ENCODE measurements around the gene SPAST.
"Not testable (repeated sequence)": the region's sequence is repeated elsewhere in the genome, so short reads cannot be mapped to it uniquely, and the experiment has no call there.

The SPAST gene, protein sequence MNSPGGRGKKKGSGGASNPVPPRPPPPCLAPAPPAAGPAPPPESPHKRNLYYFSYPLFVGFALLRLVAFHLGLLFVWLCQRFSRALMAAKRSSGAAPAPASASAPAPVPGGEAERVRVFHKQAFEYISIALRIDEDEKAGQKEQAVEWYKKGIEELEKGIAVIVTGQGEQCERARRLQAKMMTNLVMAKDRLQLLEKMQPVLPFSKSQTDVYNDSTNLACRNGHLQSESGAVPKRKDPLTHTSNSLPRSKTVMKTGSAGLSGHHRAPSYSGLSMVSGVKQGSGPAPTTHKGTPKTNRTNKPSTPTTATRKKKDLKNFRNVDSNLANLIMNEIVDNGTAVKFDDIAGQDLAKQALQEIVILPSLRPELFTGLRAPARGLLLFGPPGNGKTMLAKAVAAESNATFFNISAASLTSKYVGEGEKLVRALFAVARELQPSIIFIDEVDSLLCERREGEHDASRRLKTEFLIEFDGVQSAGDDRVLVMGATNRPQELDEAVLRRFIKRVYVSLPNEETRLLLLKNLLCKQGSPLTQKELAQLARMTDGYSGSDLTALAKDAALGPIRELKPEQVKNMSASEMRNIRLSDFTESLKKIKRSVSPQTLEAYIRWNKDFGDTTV

DNA sequence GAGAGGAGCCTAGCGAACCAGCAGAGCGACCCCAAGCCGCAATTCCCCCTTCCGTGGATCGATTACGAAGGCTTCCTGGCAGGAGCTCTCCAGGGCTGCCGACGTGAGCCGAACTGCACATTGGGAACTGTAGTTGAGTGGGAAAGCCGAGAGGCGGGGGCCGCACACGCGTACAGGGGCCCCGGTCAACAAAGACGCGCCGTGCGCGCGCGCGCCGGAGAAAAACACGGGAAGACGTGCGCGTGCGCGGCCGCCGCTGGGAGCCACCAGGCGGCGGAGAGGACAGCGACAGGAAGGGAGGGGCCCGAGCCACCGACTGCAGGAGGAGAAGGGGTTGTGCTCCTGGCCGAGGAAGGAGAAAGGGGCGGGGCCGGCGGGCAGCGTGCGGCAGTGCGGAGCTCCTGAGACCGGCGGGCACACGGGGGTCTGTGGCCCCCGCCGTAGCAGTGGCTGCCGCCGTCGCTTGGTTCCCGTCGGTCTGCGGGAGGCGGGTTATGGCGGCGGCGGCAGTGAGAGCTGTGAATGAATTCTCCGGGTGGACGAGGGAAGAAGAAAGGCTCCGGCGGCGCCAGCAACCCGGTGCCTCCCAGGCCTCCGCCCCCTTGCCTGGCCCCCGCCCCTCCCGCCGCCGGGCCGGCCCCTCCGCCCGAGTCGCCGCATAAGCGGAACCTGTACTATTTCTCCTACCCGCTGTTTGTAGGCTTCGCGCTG is at the start of gene SPAST:
SPAST (plus strand) TSS at position 247 of the 711 bp plus-strand sequence; CDS start at position 523, 276 bp downstream.
- Mint-ChIP-seq H3K27ac (peak within 1 kb of the TSS; percentile 91), H3K9me3 (ENCODE audit: low read depth) (no peaks in the 10 kb centered on the region), H3K36me3 (peaks cover 2% of the 10 kb centered on the region), H3K4me3 (peak within 1 kb of the TSS; percentile 97), H3K4me1 (ENCODE audit: low read depth) (peaks cover 35% of the 10 kb centered on the region), H3K27me3 (no peaks in the 10 kb centered on the region)

DNA sequence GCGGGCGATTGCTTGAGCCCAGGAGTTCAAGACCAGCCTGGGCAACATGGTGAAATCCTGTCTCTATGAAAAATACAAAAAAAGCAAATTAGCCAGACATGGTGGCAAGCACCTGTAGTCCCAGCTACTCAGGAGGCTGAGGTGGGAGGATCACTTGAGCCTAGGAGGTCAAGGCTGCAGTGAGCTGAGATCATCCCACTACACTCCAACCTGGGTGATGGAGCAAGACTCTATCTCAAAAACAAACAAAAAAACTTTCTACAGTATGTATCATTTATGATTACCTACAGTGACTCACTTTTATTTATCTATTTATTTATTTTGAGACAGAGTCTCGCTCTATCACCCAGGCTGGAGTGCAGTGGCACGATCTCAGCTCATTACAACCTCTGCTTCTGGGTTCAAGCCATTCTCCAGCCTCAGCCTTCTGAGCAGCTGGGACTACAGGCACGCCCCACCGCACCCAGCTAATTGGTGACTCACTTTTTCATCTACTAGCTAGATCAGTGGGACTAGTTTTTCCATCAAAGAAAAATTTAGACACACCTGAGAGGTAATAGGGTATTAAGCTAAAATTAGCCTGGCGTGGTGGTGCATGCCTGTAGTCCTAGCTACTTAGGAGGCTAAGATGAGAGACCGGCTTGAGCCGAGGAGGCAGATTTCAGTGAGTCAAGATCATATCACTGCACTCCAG is 44.4 kb upstream of the SPAST start:
- H3K4me3 Mint-ChIP-seq; H3K27ac Mint-ChIP-seq; H3K27me3 Mint-ChIP-seq; H3K9me3 Mint-ChIP-seq (ENCODE audit: low read depth); H3K36me3 Mint-ChIP-seq; H3K4me1 Mint-ChIP-seq (ENCODE audit: low read depth): not testable (repeated sequence)

- H3K36me3 Mint-ChIP-seq; H3K4me3 Mint-ChIP-seq; H3K27me3 Mint-ChIP-seq; H3K9me3 Mint-ChIP-seq (ENCODE audit: low read depth): not testable (repeated sequence)
- H3K4me1 Mint-ChIP-seq (ENCODE audit: low read depth), result peaks cover 29% of the 10 kb centered on the region
- peak overlapping the region; percentile 5 for H3K27ac Mint-ChIP-seq
Measured at GRCh38 chr2:32034198-32034887, 29.0 kb upstream of the SPAST start.

- no peaks in the 10 kb centered on the region for H3K36me3 Mint-ChIP-seq
- H3K4me3 Mint-ChIP-seq, result peak within 1 kb of the TSS; percentile 89
- H3K4me1 Mint-ChIP-seq (ENCODE audit: low read depth), result peaks cover 18% of the 10 kb centered on the region
- peak within 1 kb of the TSS; percentile 97 for H3K27ac Mint-ChIP-seq
- no peaks in the 10 kb centered on the region for H3K27me3 Mint-ChIP-seq
- no peaks in the 10 kb centered on the region for H3K9me3 Mint-ChIP-seq (ENCODE audit: low read depth)
Measured at GRCh38 chr2:32039447-32040219, 23.7 kb upstream of the SPAST start, which contains the start of gene DPY30. DPY30 (minus strand) TSS chr2:32039805; CDS start chr2:32039456, 349 bp downstream.

- Mint-ChIP-seq H3K36me3 (no peaks in the 10 kb centered on the region), H3K4me3 (no peak overlapping the region), H3K4me1 (ENCODE audit: low read depth) (peaks cover 13% of the 10 kb centered on the region), H3K27me3 (no peaks in the 10 kb centered on the region), H3K27ac (no peak overlapping the region), H3K9me3 (ENCODE audit: low read depth) (no peaks in the 10 kb centered on the region)
Measured at GRCh38 chr2:32043561-32043960, 19.8 kb upstream of the SPAST start.

DNA sequence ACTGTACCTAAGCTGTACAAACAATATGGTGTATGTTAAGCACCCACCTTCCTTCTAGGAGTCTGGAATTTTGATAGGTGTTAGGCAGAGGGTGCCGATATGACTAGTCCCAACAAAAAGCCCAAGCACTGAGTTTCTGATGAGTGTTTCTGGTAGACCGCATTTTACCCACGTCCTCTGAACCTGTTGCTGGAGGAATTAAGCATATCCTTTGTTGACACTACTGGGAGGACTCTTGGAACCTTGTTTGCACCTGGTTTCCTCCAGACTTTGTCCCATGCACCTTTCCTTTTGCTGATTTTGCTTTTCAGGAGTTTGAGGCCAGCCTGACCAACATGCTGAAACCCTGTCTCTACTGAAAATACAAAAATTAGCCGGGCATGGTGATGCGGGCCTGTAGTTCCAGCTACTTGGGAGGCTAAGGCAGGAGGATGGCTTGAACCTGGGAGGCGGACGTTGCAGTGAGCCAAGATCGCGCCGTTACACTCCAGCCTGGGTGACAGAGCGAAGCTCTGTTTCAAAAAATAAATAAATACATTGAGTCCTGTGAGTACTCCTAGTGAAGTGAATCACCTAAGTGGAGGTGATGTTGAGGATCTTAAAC is 11.4 kb upstream of the SPAST start:
- Mint-ChIP-seq H3K27ac (no peak overlapping the region), H3K9me3 (ENCODE audit: low read depth) (no peaks in the 10 kb centered on the region), H3K27me3 (no peaks in the 10 kb centered on the region), H3K36me3 (no peaks in the 10 kb centered on the region), H3K4me3 (no peak overlapping the region), H3K4me1 (ENCODE audit: low read depth) (no peaks in the 10 kb centered on the region)

DNA sequence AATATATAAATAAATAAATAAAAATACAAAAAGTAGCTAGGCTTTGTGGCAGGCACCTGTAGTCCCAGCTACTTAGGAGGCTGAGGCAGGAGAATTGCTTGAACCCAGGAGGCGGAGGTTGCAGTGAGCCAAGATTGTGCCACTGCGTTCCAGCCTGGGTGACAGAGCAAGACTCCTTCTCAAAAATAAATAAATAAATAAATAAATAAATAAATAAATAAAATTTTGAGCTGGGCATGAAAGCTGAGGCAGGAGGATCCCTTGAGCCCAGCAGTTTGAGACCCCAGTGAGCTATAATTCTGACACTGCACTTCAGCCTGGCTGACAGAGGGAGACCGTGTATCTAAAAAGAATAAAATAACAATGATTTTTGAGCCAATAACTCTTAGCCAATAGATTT is 8.8 kb upstream of the SPAST start:
- H3K27me3 Mint-ChIP-seq; H3K4me1 Mint-ChIP-seq (ENCODE audit: low read depth); H3K27ac Mint-ChIP-seq; H3K9me3 Mint-ChIP-seq (ENCODE audit: low read depth); H3K36me3 Mint-ChIP-seq; H3K4me3 Mint-ChIP-seq: not testable (repeated sequence)

- Mint-ChIP-seq H3K27ac (no peak overlapping the region), H3K27me3 (no peaks in the 10 kb centered on the region), H3K9me3 (ENCODE audit: low read depth) (no peaks in the 10 kb centered on the region), H3K4me3 (no peak overlapping the region), H3K36me3 (no peaks in the 10 kb centered on the region), H3K4me1 (ENCODE audit: low read depth) (peaks cover 8% of the 10 kb centered on the region)
Measured at GRCh38 chr2:32058130-32058529, 5.2 kb upstream of the SPAST start.

DNA sequence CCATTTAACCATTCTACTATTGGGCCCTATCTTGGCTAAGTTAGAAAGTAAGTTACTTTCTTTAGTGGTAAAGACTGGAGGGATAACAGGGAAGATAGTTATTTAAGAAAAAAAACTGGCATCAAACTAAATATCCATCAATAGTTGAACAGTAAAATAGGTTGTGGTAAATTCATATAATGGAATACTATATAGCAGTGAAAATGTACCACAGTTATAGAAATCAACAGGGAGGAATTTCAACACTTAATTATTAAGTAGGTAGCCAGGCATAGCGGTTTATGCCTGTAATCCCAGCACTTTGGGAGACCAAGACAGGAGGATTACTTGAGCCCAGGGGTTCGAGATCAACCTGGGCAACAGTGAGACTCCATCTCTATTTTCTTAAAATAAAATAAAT is 3.1 kb upstream of the SPAST start:
- H3K4me1 Mint-ChIP-seq (ENCODE audit: low read depth), result peaks cover 15% of the 10 kb centered on the region
- H3K9me3 Mint-ChIP-seq (ENCODE audit: low read depth), result no peaks in the 10 kb centered on the region
- H3K4me3 Mint-ChIP-seq, result no peak overlapping the region
- no peaks in the 10 kb centered on the region for H3K36me3 Mint-ChIP-seq
- no peak overlapping the region for H3K27ac Mint-ChIP-seq
- H3K27me3 Mint-ChIP-seq, result no peaks in the 10 kb centered on the region

- Mint-ChIP-seq H3K9me3 (ENCODE audit: low read depth) (no peaks in the 10 kb centered on the region), H3K27me3 (no peaks in the 10 kb centered on the region), H3K36me3 (peaks cover 2% of the 10 kb centered on the region), H3K4me3 (peak overlapping the region; percentile 97), H3K4me1 (ENCODE audit: low read depth) (peaks cover 24% of the 10 kb centered on the region), H3K27ac (no peak overlapping the region)
Measured at GRCh38 chr2:32061430-32061829, 1.9 kb upstream of the SPAST start.

- H3K27me3 Mint-ChIP-seq, result no peaks in the 10 kb centered on the region
- H3K4me3 Mint-ChIP-seq, result peak overlapping the region; percentile 97
- no peaks in the 10 kb centered on the region for H3K9me3 Mint-ChIP-seq (ENCODE audit: low read depth)
- H3K4me1 Mint-ChIP-seq (ENCODE audit: low read depth), result peaks cover 30% of the 10 kb centered on the region
- H3K27ac Mint-ChIP-seq, result peak overlapping the region; percentile 91
- peaks cover 2% of the 10 kb centered on the region for H3K36me3 Mint-ChIP-seq
Measured at GRCh38 chr2:32061973-32062861, 1.1 kb upstream of the SPAST start.

- H3K4me3 Mint-ChIP-seq, result peak overlapping the region; percentile 97
- H3K4me1 Mint-ChIP-seq (ENCODE audit: low read depth), result peaks cover 38% of the 10 kb centered on the region
- H3K9me3 Mint-ChIP-seq (ENCODE audit: low read depth), result no peaks in the 10 kb centered on the region
- H3K27me3 Mint-ChIP-seq, result no peaks in the 10 kb centered on the region
- peak overlapping the region; percentile 89 for H3K27ac Mint-ChIP-seq
- H3K36me3 Mint-ChIP-seq, result peaks cover 2% of the 10 kb centered on the region
Measured at GRCh38 chr2:32064021-32064601, 755 bp downstream of the SPAST start.

All from activated naive CD8-positive, alpha-beta T cell (primary cell).